Spleen (tissue), 11 donors: ENCODE results near the gene PRR4. TPM values are rescaled to one million over a fixed set of nuclear protein-coding genes. Genes with fewer than 3 reads are reported as not detected.

Experiments
- DNase-seq: peaks from one replicate; pipeline ENCODE4 v3.0.0-alpha.2; 2020
- H3K27ac ChIP-seq, 8 donors: fragments of 200-600 bp; sonication (generic) in 7 of 8; 1 replicate in 4 of 8; 2 replicates in 4 of 8; pipeline versions ENCODE4 v1.5.0 to v1.8.0; 2016 to 2021; ENCODE audit warnings: inconsistent platforms in 4 of 8, mild to moderate bottlenecking in 4 of 8, moderate library complexity in 1 of 8
- H3K27me3 ChIP-seq, 7 donors: fragments of 200-600 bp; sonication (generic) in 6 of 7; replicated peaks in 1 of 7; 1 replicate in 4 of 7; 2 replicates in 3 of 7; pipeline versions ENCODE4 v1.5.0 to v1.8.0; 2016 to 2021; ENCODE audit warnings: inconsistent platforms in 3 of 7, mild to moderate bottlenecking in 1 of 7
- H3K36me3 ChIP-seq, 6 donors: fragments of 200-600 bp; sonication (generic) in 5 of 6; 1 replicate in 4 of 6; 2 replicates in 2 of 6; pipeline versions ENCODE4 v1.5.0 to v1.8.0; 2016 to 2021; ENCODE audit warnings: inconsistent platforms in 2 of 6
- H3K4me1 ChIP-seq, 6 donors: fragments of 200-600 bp; sonication (generic) in 5 of 6; 1 replicate in 3 of 6; 2 replicates in 3 of 6; pipeline versions ENCODE4 v1.5.0 to v1.8.0; 2016 to 2021; ENCODE audit warnings: inconsistent platforms in 3 of 6
- H3K4me3 ChIP-seq, 8 donors: fragments of 200-600 bp; sonication (generic) in 7 of 8; 1 replicate in 4 of 8; 2 replicates in 4 of 8; pipeline versions ENCODE4 v1.5.0 to v1.8.0; 2016 to 2021; ENCODE audit warnings: inconsistent platforms in 4 of 8, mild to moderate bottlenecking in 4 of 8, moderate library complexity in 2 of 8
- H3K9me3 ChIP-seq, 8 donors: fragments of 200-600 bp; sonication (generic) in 7 of 8; 1 replicate in 4 of 8; 2 replicates in 4 of 8; pipeline versions ENCODE4 v1.5.0 to v1.8.0; 2016 to 2021; ENCODE audit warnings: inconsistent platforms in 4 of 8
- POLR2A ChIP-seq, 3 donors: fragments of 450-650 bp; IDR thresholded peaks; one replicate each; pipeline ENCODE4 v1.5.1; 2017; ENCODE audit warnings: antibody characterized with exemption in 3 of 3, mild to moderate bottlenecking in 1 of 3
- POLR2AphosphoS5 ChIP-seq, 3 donors: sonication (generic); formaldehyde crosslinking; IDR thresholded peaks; one replicate each; pipeline ENCODE4 v1.5.1; 2017; ENCODE audit warnings: antibody characterized with exemption in 3 of 3
- WGBS, 5 donors: extraction: QIAGEN DNeasy Blood & Tissue Kit in 3 of 5; methylation state at CpG; one replicate each; pipeline versions ENCODE4 v1.1.5 to v1.1.7; 2013 to 2018; 5-methylcytosine and 5-hydroxymethylcytosine counted together
- intact Hi-C: fragments of 100-400 bp; cut with DNase I; formaldehyde crosslinking; loops from one replicate; pipeline ENCODE4 v1.15.0; 2023; ENCODE audit warnings: low total_unique reads
- polyA plus RNA-seq, 3 donors: library from polyadenylated mRNA; stranded (reverse); fragments of 200-250 nt; gene quantifications; one replicate each; pipeline ENCODE4 v1.2.1, GENCODE V29; 2013
- total RNA-seq, 7 donors: library from RNA; depleted of rRNA in 3 of 7; stranded (reverse); fragments of >200 nt in 3 of 7; fragmentation: NEBNext Ultra II Directional in 4 of 7; extraction: Animal tissue kit (Norgen Biotek cat#: 25700) in 4 of 7; gene quantifications; one replicate each; pipeline versions ENCODE4 v1.1.0 to v1.2.1, GENCODE V29; 2016 to 2021
- TF ChIP-seq, protein P1 (sequence below), 11 experiments: fragments of 200-600 bp in 7 of 11; fragments of 450-650 bp in 4 of 11; sonication (generic) in 4 of 11; IDR thresholded peaks in 8 of 11; conservative IDR thresholded peaks in 3 of 11; 1 replicate in 7 of 11; 2 replicates in 4 of 11; pipeline versions ENCODE4 v1.4.0 to v1.8.0; 2016 to 2021; ENCODE audit warnings: antibody characterized with exemption in 11 of 11, inconsistent platforms in 4 of 11, mild to moderate bottlenecking in 1 of 11
- donor health status: healthy with polysubstance abuse.
- donor health status: DM: no; HTN: no; CAD: no; lungs with moderate emphysema.
- donor health status: DM: no; HTN: no; CAD: no.
- donor health status: Bipolar disorder and iron deficiency.
- donor health status: healthy.
- donor health status: DM: no; HTN: no; CAD: no.
- donor health status: DM: yes; HTN: yes; CAD: no.

The PRR4 gene
- total and polyA plus RNA-seq, 10 donors = 1.2 to 12.0 (median 3.8) TPM

DNA sequence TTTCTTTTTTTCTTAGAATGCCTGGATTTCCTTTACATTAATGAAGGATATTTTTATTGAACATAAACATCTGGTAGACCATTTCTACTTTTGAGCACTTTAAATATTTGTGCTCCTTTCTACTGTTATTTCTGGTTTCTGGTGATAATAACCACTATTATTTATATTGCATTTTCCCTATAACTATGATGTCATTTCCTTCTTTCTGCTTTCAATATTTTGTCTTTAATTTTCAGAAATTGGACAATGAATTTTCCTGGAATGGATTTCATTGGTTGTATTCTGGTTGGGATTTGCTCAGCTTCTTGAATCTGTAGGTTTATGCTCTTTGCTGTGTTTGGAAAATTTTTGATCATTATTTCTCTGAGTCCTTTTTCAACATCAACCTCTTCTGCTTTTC, 40.0 kb upstream of the PRR4 start:
- Histone ChIP-seq H3K27ac (no peak overlapping the region), H3K9me3 (no peaks in the 10 kb centered on the region), H3K27me3 (no peaks in the 10 kb centered on the region), H3K4me3 (no peak overlapping the region), H3K4me1 (peaks cover 0 to 11% (median 0%) of the 10 kb centered on the region in 6 donors), H3K36me3 (no peaks in the 10 kb centered on the region)
- DNase-seq = no peak
- TF ChIP-seq POLR2AphosphoS5 (IDR thresholded peaks at IDR 0.05) = no peak
- TF ChIP-seq, protein P1, sequence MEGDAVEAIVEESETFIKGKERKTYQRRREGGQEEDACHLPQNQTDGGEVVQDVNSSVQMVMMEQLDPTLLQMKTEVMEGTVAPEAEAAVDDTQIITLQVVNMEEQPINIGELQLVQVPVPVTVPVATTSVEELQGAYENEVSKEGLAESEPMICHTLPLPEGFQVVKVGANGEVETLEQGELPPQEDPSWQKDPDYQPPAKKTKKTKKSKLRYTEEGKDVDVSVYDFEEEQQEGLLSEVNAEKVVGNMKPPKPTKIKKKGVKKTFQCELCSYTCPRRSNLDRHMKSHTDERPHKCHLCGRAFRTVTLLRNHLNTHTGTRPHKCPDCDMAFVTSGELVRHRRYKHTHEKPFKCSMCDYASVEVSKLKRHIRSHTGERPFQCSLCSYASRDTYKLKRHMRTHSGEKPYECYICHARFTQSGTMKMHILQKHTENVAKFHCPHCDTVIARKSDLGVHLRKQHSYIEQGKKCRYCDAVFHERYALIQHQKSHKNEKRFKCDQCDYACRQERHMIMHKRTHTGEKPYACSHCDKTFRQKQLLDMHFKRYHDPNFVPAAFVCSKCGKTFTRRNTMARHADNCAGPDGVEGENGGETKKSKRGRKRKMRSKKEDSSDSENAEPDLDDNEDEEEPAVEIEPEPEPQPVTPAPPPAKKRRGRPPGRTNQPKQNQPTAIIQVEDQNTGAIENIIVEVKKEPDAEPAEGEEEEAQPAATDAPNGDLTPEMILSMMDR (IDR thresholded peaks at IDR 0.05 in 8 of 11, conservative IDR thresholded peaks at IDR 0.05 in 3 of 11) = no peak
- no peak for TF ChIP-seq POLR2A (IDR thresholded peaks at IDR 0.05)
- intact Hi-C loops = no loop called here

DNA sequence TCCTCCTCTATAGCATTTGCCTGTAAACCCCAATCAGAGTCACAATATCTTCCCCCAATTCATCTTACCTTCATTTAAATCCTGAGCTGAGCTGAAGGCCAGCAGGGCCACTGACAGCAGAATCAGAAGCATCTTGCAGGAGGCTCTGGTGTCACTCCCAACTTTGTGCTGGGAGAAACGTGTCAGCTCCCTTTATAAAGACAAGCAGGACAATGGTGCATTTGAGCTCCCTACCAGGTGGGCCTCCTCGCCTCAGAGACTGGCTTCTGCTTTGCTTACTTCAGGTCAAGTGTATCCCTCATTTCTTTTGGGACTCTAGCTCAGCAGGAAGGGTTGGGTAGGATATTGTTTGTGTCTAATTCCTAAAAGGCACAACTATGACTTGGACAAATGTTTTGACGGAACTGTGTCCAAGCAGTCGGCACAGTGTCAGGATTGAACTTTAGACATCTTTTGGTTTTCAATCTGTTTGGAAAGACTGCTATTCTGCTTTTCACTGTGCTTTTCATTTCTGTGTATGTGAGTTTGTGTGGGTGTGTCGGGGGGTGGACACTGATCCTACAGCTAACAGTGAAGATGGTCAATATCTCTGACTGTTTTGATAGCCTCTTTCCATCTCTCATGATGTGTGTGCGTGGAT, 34.9 kb upstream of the PRR4 start, which contains the start of gene PRH1:
PRH1 (minus strand) TSS at position 170 of the 640 bp plus-strand sequence; CDS start at position 132, 38 bp downstream.
- Histone ChIP-seq H3K4me3 (no peak within 1 kb of the TSS), H3K4me1 (peaks cover 0 to 11% (median 0%) of the 10 kb centered on the region in 6 donors), H3K9me3 (no peaks in the 10 kb centered on the region), H3K27me3 (no peaks in the 10 kb centered on the region), H3K36me3 (peaks cover 0 to 20% (median 0%) of the 10 kb centered on the region in 6 donors), H3K27ac (no peak within 1 kb of the TSS)
- no peak for TF ChIP-seq POLR2AphosphoS5 (IDR thresholded peaks at IDR 0.05)
- TF ChIP-seq, protein P1 (IDR thresholded peaks at IDR 0.05 in 8 of 11, conservative IDR thresholded peaks at IDR 0.05 in 3 of 11) = no peak
- TF ChIP-seq POLR2A (IDR thresholded peaks at IDR 0.05) = no peak
- intact Hi-C loops = no loop called here
- no peak for DNase-seq
- 88 to 99% (median 97%) methylated on average over 6 of the region's 6 CpGs for WGBS, 5 donors

DNA sequence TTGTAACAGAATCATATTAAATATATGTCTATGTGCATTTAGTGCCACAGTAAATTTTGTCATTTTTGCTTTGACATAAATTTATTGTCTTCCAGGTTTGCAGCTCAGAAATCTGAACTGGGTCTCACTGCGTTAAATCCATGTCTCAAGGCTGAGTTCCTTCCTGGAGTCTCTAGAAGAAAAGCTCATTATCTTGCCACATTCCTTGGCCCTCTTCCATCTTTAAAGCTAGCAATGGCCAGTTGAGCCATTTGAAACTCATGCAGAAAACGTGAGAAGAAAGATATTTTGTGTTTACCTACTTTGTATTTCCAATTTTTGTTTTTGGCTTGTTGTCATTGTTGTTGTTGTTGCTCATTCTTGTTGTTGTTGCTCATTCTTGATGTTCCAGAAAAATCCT, 24.1 kb upstream of the PRR4 start:
- WGBS, 5 donors = 68 to 81% (median 74%) methylated on average over 2 of the region's 2 CpGs

DNA sequence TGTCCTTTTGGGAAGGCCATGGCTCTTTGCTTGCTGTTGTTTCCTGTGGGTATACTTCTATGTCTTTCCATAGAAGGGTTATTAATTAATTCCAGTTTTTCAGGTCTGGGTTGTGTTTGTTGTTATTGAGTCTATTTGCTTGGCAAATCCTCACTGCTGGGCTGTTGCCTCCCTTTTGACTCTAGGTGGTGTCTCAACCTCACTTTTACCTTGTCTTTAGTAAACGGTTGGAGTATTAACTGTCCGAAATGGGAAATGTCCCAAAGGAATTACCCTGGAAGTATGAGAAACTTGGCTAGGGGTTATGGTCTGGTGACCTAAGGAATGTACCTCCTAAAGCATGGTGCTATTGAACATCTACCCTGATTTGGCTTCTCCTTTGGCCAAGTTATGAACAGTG, 18.1 kb upstream of the PRR4 start:
- Histone ChIP-seq H3K27ac (no peak overlapping the region), H3K4me1 (no peaks in the 10 kb centered on the region), H3K4me3 (no peak overlapping the region), H3K36me3 (peaks cover 0 to 7% (median 0%) of the 10 kb centered on the region in 6 donors), H3K9me3 (peaks cover 4 to 18% (median 15%) of the 10 kb centered on the region in 8 donors), H3K27me3 (no peaks in the 10 kb centered on the region)
- 76 to 93% (median 88%) methylated on average over 2 of the region's 2 CpGs for WGBS, 5 donors
- TF ChIP-seq, protein P1 (IDR thresholded peaks at IDR 0.05 in 8 of 11, conservative IDR thresholded peaks at IDR 0.05 in 3 of 11) = no peak
- TF ChIP-seq POLR2A (IDR thresholded peaks at IDR 0.05) = no peak
- TF ChIP-seq POLR2AphosphoS5 (IDR thresholded peaks at IDR 0.05) = no peak
- intact Hi-C loops = no loop called here
- no peak for DNase-seq

More for the DNA sequence above, 24.1 kb upstream of the PRR4 start:
- H3K36me3 ChIP-seq = peaks cover 0 to 27% (median 8%) of the 10 kb centered on the region in 6 donors
- H3K4me1 ChIP-seq = no peaks in the 10 kb centered on the region
- H3K27me3 ChIP-seq = no peaks in the 10 kb centered on the region
- intact Hi-C loops = no loop called here
- H3K9me3 ChIP-seq = peaks cover 0 to 8% (median 0%) of the 10 kb centered on the region in 8 donors
- no peak for TF ChIP-seq POLR2A (IDR thresholded peaks at IDR 0.05)
- TF ChIP-seq, protein P1 (IDR thresholded peaks at IDR 0.05 in 8 of 11, conservative IDR thresholded peaks at IDR 0.05 in 3 of 11) = no peak
- no peak for TF ChIP-seq POLR2AphosphoS5 (IDR thresholded peaks at IDR 0.05)
- no peak overlapping the region for H3K27ac ChIP-seq
- no peak for DNase-seq
- H3K4me3 ChIP-seq = no peak overlapping the region
